ENCODE data around the gene VWA5A.
"Not testable (repeated sequence)": the region's sequence is repeated elsewhere in the genome, so short reads cannot be mapped to it uniquely, and the experiment has no call there.

Gene VWA5A

GRCh38 chr11:124094731-124095130, 20.5 kb upstream of the VWA5A start:
- DNase-seq (ENCODE audit: low read depth) = no peak

GRCh38 chr11:124096364-124096763, 18.9 kb upstream of the VWA5A start:
- no peak for DNase-seq (ENCODE audit: low read depth)

- DNase-seq (ENCODE audit: low read depth) = no peak
Observed at GRCh38 chr11:124098141-124098540, 17.1 kb upstream of the VWA5A start.

- DNase-seq (ENCODE audit: low read depth) = no peak
Observed at GRCh38 chr11:124101737-124102136, 13.5 kb upstream of the VWA5A start.

GRCh38 chr11:124108156-124108555, 7.1 kb upstream of the VWA5A start:
- DNase-seq (ENCODE audit: low read depth) = peak; percentile 32

GRCh38 chr11:124109377-124109776, 5.9 kb upstream of the VWA5A start:
- DNase-seq (ENCODE audit: low read depth) = no peak

- DNase-seq (ENCODE audit: low read depth) = no peak
Observed at GRCh38 chr11:124110201-124110600, 5.0 kb upstream of the VWA5A start.

- peak; percentile 79 for DNase-seq (ENCODE audit: low read depth)
Observed at GRCh38 chr11:124113890-124114289, 1.4 kb upstream of the VWA5A start.

- no peak for DNase-seq (ENCODE audit: low read depth)
Observed at GRCh38 chr11:124115782-124116616, 749 bp downstream of the VWA5A start.

GRCh38 chr11:124119103-124119502, 3.9 kb downstream of the VWA5A start:
- no peak for DNase-seq (ENCODE audit: low read depth)

GRCh38 chr11:124120891-124121290, 5.6 kb downstream of the VWA5A start:
- no peak for DNase-seq (ENCODE audit: low read depth)

- no peak for DNase-seq (ENCODE audit: low read depth)
Observed at GRCh38 chr11:124122123-124122522, 6.9 kb downstream of the VWA5A start.

GRCh38 chr11:124123622-124124021, 8.4 kb downstream of the VWA5A start:
- DNase-seq (ENCODE audit: low read depth) = no peak

- DNase-seq (ENCODE audit: low read depth) = not testable (repeated sequence)
Observed at GRCh38 chr11:124127134-124127533, 11.9 kb downstream of the VWA5A start.

- no peak for DNase-seq (ENCODE audit: low read depth)
Observed at GRCh38 chr11:124143034-124143433, 27.8 kb downstream of the VWA5A start.

- DNase-seq (ENCODE audit: low read depth) = no peak
Observed at GRCh38 chr11:124147951-124148350, 32.7 kb downstream of the VWA5A start.

GRCh38 chr11:124150684-124151083, 35.4 kb downstream of the VWA5A start:
- no peak for DNase-seq (ENCODE audit: low read depth)

GRCh38 chr11:124152770-124153407, 37.6 kb downstream of the VWA5A start:
- no peak for DNase-seq (ENCODE audit: low read depth)

GRCh38 chr11:124153821-124154220, 38.6 kb downstream of the VWA5A start:
- no peak for DNase-seq (ENCODE audit: low read depth)

- no peak for DNase-seq (ENCODE audit: low read depth)
Observed at GRCh38 chr11:124159481-124159880, 44.2 kb downstream of the VWA5A start.

GRCh38 chr11:124160986-124161385, 45.7 kb downstream of the VWA5A start:
- no peak for DNase-seq (ENCODE audit: low read depth)

- DNase-seq (ENCODE audit: low read depth) = no peak
Observed at GRCh38 chr11:124167826-124168231, 52.6 kb downstream of the VWA5A start.

GRCh38 chr11:124168796-124169195, 53.5 kb downstream of the VWA5A start:
- no peak for DNase-seq (ENCODE audit: low read depth)

- not testable (repeated sequence) for DNase-seq (ENCODE audit: low read depth)
Observed at GRCh38 chr11:124170315-124170714, 55.1 kb downstream of the VWA5A start.

All from amniotic epithelial cell (primary cell).